ENCODE results near the gene KIF5A.

Gene KIF5A

GRCh38 chr12:57571926-57572762 lies 22.3 kb downstream of the KIF5A start:
- H3K36me3 ChIP-seq (ENCODE audit: low read depth), result no peaks in the 10 kb centered on the region
- H3K27ac ChIP-seq (ENCODE audit: poor library complexity, severe bottlenecking), result no peak overlapping the region
- no peak for ATAC-seq (ENCODE audit: low read depth)
- H3K4me3 ChIP-seq (ENCODE audit: severe bottlenecking), result no peak overlapping the region
- no peaks in the 10 kb centered on the region for H3K4me1 ChIP-seq (ENCODE audit: insufficient read depth, poor library complexity, severe bottlenecking)
- no peak for DNase-seq (ENCODE audit: low spot score)
- TF ChIP-seq CTCF (IDR thresholded peaks at IDR 0.05; ENCODE audit: poor library complexity, severe bottlenecking), result no peak
- H3K27me3 ChIP-seq (ENCODE audit: insufficient read depth, poor library complexity, severe bottlenecking), result no peaks in the 10 kb centered on the region
- H3K9me3 ChIP-seq (ENCODE audit: severe bottlenecking), result no peaks in the 10 kb centered on the region

GRCh38 chr12:57574795-57575194 lies 25.0 kb downstream of the KIF5A start:
- Histone ChIP-seq H3K4me3 (ENCODE audit: severe bottlenecking) (no peak overlapping the region), H3K4me1 (ENCODE audit: insufficient read depth, poor library complexity, severe bottlenecking) (no peaks in the 10 kb centered on the region), H3K36me3 (ENCODE audit: low read depth) (no peaks in the 10 kb centered on the region), H3K9me3 (ENCODE audit: severe bottlenecking) (no peaks in the 10 kb centered on the region), H3K27me3 (ENCODE audit: insufficient read depth, poor library complexity, severe bottlenecking) (no peaks in the 10 kb centered on the region), H3K27ac (ENCODE audit: poor library complexity, severe bottlenecking) (no peak overlapping the region)
- ATAC-seq (ENCODE audit: low read depth), result no peak
- DNase-seq (ENCODE audit: low spot score), result no peak
- no peak for TF ChIP-seq CTCF (IDR thresholded peaks at IDR 0.05; ENCODE audit: poor library complexity, severe bottlenecking)

- no peak overlapping the region for H3K4me3 ChIP-seq (ENCODE audit: severe bottlenecking)
- ATAC-seq (ENCODE audit: low read depth), result no peak
- no peaks in the 10 kb centered on the region for H3K4me1 ChIP-seq (ENCODE audit: insufficient read depth, poor library complexity, severe bottlenecking)
- no peak for DNase-seq (ENCODE audit: low spot score)
- no peak for TF ChIP-seq CTCF (IDR thresholded peaks at IDR 0.05; ENCODE audit: poor library complexity, severe bottlenecking)
- H3K27ac ChIP-seq (ENCODE audit: poor library complexity, severe bottlenecking), result no peak overlapping the region
- H3K9me3 ChIP-seq (ENCODE audit: severe bottlenecking), result no peaks in the 10 kb centered on the region
- H3K27me3 ChIP-seq (ENCODE audit: insufficient read depth, poor library complexity, severe bottlenecking), result no peaks in the 10 kb centered on the region
- no peaks in the 10 kb centered on the region for H3K36me3 ChIP-seq (ENCODE audit: low read depth)
These were observed 26.1 kb downstream of the KIF5A start for GRCh38 chr12:57575771-57576612.

- H3K27me3 ChIP-seq (ENCODE audit: insufficient read depth, poor library complexity, severe bottlenecking), result no peaks in the 10 kb centered on the region
- no peaks in the 10 kb centered on the region for H3K4me1 ChIP-seq (ENCODE audit: insufficient read depth, poor library complexity, severe bottlenecking)
- TF ChIP-seq CTCF (IDR thresholded peaks at IDR 0.05; ENCODE audit: poor library complexity, severe bottlenecking), result no peak
- no peak overlapping the region for H3K4me3 ChIP-seq (ENCODE audit: severe bottlenecking)
- H3K9me3 ChIP-seq (ENCODE audit: severe bottlenecking), result no peaks in the 10 kb centered on the region
- DNase-seq (ENCODE audit: low spot score), result no peak
- no peak for ATAC-seq (ENCODE audit: low read depth)
- H3K36me3 ChIP-seq (ENCODE audit: low read depth), result no peaks in the 10 kb centered on the region
- no peak overlapping the region for H3K27ac ChIP-seq (ENCODE audit: poor library complexity, severe bottlenecking)
These were observed 26.8 kb downstream of the KIF5A start for GRCh38 chr12:57576613-57577160.

Measured in RWPE2 (cell line).